Omental fat pad (tissue), 4 donors: ENCODE results near the gene CYFIP2. TPM values are rescaled to one million over a fixed set of nuclear protein-coding genes. Genes with fewer than 3 reads are reported as not detected.

Experiments
- ATAC-seq: fragments of 150-250 bp; one replicate; pipeline ENCODE4 v1.9.1; 2016; ENCODE audit warnings: mild to moderate bottlenecking, moderate library complexity; ENCODE audit not compliant: low FRiP score
- DNase-seq: peaks from one replicate; pipeline ENCODE4 v3.0.0-alpha.2; 2019; ENCODE audit warnings: low spot score
- total RNA-seq, 4 donors: library from RNA; depleted of rRNA; stranded (reverse); fragments of >200 nt; gene quantifications; one replicate each; pipeline ENCODE4 v1.1.0, GENCODE V29; 2016
- TF ChIP-seq, protein P1 (sequence below), 3 donors: fragments of 450-650 bp; IDR thresholded peaks; one replicate each; pipeline ENCODE4 v1.5.1; 2016 to 2017; ENCODE audit warnings: antibody characterized with exemption in 3 of 3, mild to moderate bottlenecking in 3 of 3, moderate library complexity in 2 of 3

Gene CYFIP2
- total RNA-seq, 4 donors from 2014 or later, result 12.7 to 25.5 (median 15.8) TPM

DNA sequence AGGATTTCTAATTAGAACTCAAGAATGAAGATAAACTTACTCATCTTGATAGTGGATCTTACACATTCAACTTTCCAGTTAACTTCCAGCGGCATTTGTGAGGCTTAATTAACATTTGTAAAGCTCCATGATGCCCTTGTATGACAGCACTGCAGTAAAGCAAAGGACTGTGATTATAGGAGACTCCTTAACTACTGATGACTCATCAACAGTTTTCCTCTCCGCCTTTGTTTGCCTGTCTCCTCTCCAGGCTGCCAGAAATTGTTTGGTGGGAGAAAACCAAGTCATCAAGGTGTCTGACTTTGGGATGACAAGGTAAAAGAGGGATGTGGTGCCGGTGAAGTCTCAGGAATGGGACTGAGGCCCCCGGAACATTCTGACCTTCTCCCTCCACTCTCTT lies 20.4 kb upstream of the CYFIP2 start:
- DNase-seq (no peak), ATAC-seq (no peak)
- TF ChIP-seq, protein P1, sequence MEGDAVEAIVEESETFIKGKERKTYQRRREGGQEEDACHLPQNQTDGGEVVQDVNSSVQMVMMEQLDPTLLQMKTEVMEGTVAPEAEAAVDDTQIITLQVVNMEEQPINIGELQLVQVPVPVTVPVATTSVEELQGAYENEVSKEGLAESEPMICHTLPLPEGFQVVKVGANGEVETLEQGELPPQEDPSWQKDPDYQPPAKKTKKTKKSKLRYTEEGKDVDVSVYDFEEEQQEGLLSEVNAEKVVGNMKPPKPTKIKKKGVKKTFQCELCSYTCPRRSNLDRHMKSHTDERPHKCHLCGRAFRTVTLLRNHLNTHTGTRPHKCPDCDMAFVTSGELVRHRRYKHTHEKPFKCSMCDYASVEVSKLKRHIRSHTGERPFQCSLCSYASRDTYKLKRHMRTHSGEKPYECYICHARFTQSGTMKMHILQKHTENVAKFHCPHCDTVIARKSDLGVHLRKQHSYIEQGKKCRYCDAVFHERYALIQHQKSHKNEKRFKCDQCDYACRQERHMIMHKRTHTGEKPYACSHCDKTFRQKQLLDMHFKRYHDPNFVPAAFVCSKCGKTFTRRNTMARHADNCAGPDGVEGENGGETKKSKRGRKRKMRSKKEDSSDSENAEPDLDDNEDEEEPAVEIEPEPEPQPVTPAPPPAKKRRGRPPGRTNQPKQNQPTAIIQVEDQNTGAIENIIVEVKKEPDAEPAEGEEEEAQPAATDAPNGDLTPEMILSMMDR (IDR thresholded peaks at IDR 0.05), result no peak

DNA sequence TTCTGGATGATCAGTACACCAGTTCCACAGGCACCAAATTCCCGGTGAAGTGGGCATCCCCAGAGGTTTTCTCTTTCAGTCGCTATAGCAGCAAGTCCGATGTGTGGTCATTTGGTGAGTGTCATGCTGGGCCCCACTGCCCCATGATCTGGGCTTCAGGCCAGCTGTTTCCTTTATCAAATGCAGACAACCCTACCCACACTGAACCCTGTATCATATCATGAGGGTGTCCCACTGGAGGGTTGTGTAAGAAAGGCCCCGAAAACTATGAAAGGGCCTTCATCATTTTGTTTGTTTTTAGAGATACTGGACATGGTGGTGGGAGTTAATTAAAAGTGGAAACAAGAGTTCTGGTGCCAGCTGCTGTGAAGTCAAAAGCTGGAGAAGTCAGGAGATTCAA lies 20.0 kb upstream of the CYFIP2 start:
- no peak for DNase-seq
- TF ChIP-seq, protein P1 (IDR thresholded peaks at IDR 0.05), result no peak
- ATAC-seq, result no peak

DNA sequence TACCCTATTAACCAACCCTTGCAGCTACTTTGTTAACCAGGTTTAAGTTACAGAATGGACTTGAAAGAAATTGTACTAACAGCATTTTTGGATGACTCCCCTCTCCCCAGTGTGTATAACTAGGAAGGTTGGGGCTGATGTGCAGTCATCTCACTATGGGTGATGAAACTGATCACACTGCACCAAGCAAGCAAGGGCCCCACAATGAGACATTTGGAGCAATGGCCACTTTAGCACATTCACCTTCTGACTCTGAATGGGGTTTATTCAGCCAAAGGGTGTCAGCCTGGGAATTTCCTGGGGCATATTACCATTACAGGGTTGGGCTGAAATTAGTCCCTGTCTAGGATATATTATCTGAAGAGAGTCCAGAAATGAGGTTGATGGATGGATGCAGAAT lies 18.7 kb upstream of the CYFIP2 start:
- ATAC-seq (no peak), DNase-seq (no peak)
- TF ChIP-seq, protein P1 (IDR thresholded peaks at IDR 0.05), result no peak

DNA sequence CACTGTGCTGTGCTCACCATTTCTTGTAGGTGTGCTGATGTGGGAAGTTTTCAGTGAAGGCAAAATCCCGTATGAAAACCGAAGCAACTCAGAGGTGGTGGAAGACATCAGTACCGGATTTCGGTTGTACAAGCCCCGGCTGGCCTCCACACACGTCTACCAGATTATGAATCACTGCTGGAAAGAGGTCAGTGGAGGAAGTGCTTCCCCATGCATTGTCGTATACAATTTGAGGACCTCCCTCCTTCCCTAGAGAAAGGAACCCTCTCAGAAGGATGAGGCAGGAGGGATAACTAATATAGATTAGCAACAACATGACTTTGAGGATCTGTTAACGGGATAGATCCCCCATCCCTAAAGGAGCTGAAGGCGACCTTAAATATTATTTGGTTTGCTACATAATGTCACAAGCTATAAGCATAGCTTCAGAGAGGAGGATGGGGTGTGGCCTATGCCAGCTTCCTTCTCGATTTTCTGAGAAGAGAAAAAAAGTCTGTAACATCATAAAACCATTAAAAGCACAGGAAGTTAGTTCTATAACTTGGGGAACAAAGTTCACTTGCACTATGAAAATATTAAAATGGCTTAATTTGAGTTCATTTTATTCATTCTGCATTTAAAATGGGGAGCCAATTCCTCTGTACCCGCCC lies 17.0 kb upstream of the CYFIP2 start:
- TF ChIP-seq, protein P1 (IDR thresholded peaks at IDR 0.05), result no peak
- no peak for ATAC-seq
- DNase-seq, result no peak

DNA sequence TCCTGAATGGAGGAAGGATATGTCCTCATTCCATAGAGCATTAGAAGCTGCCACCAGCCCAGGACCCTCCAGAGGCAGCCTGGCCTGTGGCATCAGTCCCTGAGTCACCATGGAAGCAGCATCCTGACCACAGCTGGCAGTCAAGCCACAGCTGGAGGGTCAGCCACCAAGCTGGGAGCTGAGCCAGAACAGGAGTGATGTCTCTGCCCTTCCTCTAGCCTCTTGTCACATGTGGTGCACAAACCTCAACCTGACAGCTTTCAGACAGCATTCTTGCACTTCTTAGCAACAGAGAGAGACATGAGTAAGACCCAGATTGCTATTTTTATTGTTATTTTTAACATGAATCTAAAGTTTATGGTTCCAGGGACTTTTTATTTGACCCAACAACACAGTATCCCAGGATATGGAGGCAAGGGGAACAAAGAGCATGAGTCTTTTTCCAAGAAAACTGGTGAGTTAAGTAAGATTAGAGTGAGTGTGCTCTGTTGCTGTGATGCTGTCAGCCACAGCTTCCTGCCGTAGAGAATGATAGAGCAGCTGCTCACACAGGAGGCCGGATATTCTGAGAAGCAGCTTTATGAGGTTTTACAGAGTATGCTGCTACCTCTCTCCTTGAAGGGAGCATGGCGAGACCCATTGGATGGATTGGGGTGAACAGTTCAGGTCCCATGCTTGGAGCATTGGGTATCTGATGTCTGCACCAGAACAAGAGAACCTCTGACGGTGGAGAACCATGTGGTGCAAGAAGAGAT lies 13.0 kb upstream of the CYFIP2 start:
- TF ChIP-seq, protein P1 (IDR thresholded peaks at IDR 0.05), result no peak
- DNase-seq (no peak), ATAC-seq (no peak)

DNA sequence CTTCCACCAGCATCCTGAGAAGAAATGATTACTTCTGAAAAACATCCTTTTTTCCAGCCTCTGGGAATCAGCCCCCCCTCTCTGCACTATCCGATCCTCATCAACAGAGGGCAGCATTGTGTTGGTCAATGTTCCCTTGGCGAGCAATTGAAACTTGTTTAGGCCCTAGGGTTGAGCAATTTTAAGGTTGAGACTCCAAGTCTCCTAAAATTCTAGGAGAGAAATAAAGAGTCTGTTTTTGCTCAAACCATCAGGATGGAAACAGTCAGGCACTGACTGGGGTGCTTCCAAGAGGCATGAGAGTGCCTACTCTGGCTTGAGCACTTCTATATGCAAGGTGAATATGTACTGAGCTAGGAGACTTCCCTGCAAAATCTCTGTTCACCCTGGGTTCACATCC lies 12.4 kb upstream of the CYFIP2 start:
- TF ChIP-seq, protein P1 (IDR thresholded peaks at IDR 0.05), result no peak
- ATAC-seq (peak; percentile 81), DNase-seq (no peak)

DNA sequence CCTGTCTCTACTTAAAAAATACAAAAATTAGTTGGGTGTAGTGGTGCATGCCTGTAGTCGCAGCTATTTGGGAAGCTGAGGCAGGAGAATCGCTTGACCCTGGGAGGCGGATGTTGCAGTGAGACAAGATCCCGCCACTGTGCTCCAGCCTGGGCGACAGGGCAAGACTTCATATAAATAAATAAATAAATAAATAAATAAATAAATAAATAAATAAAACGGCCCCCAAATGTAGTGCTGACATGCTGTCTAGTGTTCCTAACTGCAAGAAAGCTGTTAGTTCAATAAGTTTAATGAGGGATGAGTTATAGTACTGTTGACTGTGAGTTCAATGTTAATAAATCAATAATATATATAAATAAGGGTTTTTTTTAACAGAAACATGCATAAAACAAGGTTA lies 7.5 kb upstream of the CYFIP2 start:
- no peak for ATAC-seq

More for the DNA sequence above, 7.5 kb upstream of the CYFIP2 start:
- TF ChIP-seq, protein P1 (IDR thresholded peaks at IDR 0.05), result no peak
- no peak for DNase-seq
